Measurements from ENCODE around the gene LENG8. TPM values are rescaled to one million over a fixed set of nuclear protein-coding genes. Genes with fewer than 3 reads are reported as not detected.

LENG8 gene
- total and polyA plus RNA-seq, 2 of the 13 experiments (the other 11 are each of a cell fraction or from before 2014, with no cell fraction given), result 14.3 to 41.9 TPM

DNA sequence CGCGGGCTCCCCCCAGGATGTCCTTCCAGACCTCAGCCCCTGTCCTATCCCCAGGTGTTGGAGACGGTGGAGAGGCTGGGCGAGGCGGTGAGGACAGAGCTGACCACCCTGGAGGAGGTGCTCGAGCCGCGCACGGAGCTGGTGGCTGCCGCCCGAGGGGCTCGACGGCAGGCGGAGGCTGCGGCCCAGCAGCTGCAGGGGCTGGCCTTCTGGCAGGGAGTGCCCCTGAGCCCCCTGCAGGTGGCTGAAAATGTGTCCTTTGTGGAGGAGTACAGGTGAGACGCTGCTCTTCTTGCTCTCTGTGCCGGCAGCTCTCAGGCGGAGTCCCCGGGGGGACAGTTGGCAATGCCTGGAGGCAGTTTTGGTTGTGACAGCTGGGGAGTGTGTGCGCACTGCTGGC, 26.9 kb upstream of the LENG8 start (continued):
- TF ChIP-seq, protein P1, sequence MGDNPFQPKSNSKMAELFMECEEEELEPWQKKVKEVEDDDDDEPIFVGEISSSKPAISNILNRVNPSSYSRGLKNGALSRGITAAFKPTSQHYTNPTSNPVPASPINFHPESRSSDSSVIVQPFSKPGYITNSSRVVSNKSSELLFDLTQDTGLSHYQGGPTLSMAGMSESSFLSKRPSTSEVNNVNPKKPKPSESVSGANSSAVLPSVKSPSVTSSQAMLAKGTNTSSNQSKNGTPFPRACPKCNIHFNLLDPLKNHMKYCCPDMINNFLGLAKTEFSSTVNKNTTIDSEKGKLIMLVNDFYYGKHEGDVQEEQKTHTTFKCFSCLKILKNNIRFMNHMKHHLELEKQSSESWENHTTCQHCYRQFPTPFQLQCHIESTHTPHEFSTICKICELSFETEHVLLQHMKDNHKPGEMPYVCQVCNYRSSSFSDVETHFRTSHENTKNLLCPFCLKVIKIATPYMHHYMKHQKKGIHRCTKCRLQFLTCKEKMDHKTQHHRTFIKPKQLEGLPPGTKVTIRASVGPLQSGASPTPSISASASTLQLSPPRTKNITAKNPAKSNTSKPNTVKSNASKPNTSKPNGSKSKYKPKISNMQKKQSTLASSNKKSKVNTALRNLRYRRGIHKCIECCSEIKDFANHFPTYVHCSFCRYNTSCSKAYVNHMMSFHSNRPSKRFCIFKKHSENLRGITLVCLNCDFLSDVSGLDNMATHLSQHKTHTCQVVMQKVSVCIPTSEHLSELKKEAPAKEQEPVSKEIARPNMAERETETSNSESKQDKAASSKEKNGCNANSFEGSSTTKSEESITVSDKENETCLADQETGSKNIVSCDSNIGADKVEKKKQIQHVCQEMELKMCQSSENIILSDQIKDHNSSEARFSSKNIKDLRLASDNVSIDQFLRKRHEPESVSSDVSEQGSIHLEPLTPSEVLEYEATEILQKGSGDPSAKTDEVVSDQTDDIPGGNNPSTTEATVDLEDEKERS (CRISPR knock-in tag; IDR thresholded peaks at IDR 0.05), result no peak
- TF ChIP-seq RBAK (CRISPR knock-in tag; IDR thresholded peaks at IDR 0.05), result no peak
- no peak for TF ChIP-seq ZNF660 (CRISPR knock-in tag; IDR thresholded peaks at IDR 0.05; ENCODE audit: borderline replicate concordance, low read depth)
- TF ChIP-seq, protein P2, sequence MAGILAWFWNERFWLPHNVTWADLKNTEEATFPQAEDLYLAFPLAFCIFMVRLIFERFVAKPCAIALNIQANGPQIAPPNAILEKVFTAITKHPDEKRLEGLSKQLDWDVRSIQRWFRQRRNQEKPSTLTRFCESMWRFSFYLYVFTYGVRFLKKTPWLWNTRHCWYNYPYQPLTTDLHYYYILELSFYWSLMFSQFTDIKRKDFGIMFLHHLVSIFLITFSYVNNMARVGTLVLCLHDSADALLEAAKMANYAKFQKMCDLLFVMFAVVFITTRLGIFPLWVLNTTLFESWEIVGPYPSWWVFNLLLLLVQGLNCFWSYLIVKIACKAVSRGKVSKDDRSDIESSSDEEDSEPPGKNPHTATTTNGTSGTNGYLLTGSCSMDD (CRISPR knock-in tag; IDR thresholded peaks at IDR 0.05), result no peak
- TF ChIP-seq, protein P3, sequence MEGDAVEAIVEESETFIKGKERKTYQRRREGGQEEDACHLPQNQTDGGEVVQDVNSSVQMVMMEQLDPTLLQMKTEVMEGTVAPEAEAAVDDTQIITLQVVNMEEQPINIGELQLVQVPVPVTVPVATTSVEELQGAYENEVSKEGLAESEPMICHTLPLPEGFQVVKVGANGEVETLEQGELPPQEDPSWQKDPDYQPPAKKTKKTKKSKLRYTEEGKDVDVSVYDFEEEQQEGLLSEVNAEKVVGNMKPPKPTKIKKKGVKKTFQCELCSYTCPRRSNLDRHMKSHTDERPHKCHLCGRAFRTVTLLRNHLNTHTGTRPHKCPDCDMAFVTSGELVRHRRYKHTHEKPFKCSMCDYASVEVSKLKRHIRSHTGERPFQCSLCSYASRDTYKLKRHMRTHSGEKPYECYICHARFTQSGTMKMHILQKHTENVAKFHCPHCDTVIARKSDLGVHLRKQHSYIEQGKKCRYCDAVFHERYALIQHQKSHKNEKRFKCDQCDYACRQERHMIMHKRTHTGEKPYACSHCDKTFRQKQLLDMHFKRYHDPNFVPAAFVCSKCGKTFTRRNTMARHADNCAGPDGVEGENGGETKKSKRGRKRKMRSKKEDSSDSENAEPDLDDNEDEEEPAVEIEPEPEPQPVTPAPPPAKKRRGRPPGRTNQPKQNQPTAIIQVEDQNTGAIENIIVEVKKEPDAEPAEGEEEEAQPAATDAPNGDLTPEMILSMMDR (CRISPR knock-in tag; IDR thresholded peaks at IDR 0.05), result 0 out of 2 replicates have a peak, but pooled peaks have one; percentile 8
- no peak for TF ChIP-seq TAF1 (CRISPR knock-in tag; IDR thresholded peaks at IDR 0.05)
- no peak for TF ChIP-seq CEBPB (IDR thresholded peaks at IDR 0.05; ENCODE audit: borderline replicate concordance, low read depth, low read length)
- TF ChIP-seq ZNF329 (CRISPR knock-in tag; IDR thresholded peaks at IDR 0.05; ENCODE audit: low read depth), result no peak
- no peak for TF ChIP-seq ZMYM4 (CRISPR knock-in tag; IDR thresholded peaks at IDR 0.05)
- no peak for TF ChIP-seq HES4 (CRISPR knock-in tag; IDR thresholded peaks at IDR 0.05; ENCODE audit: borderline replicate concordance)
- TF ChIP-seq ZSCAN22 (CRISPR knock-in tag; IDR thresholded peaks at IDR 0.05), result no peak
- no peak for TF ChIP-seq SIX4 (CRISPR knock-in tag; IDR thresholded peaks at IDR 0.05)

Data from HepG2 (cell line).